ENCODE results near the gene HS1BP3. TPM values are rescaled to one million over a fixed set of nuclear protein-coding genes. Genes with fewer than 3 reads are reported as not detected.

Gene HS1BP3
- total and polyA plus RNA-seq, 9 of the 15 experiments (the other 6 are each of a cell fraction or from before 2014, with no cell fraction given) = 0.41 to 8.3 (median 5.9) TPM

- TF ChIP-seq GTF3C2 (IDR thresholded peaks at IDR 0.05; ENCODE audit: borderline replicate concordance, extremely low read depth, insufficient read length) = no peak
- TF ChIP-seq RNF2 (IDR thresholded peaks at IDR 0.05) = peak; percentile 66; the same call in 1 of the 2 replicates
- TF ChIP-seq CEBPZ (IDR thresholded peaks at IDR 0.05; ENCODE audit: borderline replicate concordance, low read depth, low read length) = no peak
- peak; percentile 93 for TF ChIP-seq ATF2 (CRISPR knock-in tag; IDR thresholded peaks at IDR 0.05)
- peak; percentile 21; the same call in 1 of the 2 replicates for TF ChIP-seq ZBTB2 (IDR thresholded peaks at IDR 0.05)
- TF ChIP-seq SRSF7 (optimal IDR thresholded peaks at IDR 0.05; ENCODE audit: low read depth, low read length) = no peak
- 0 out of 2 replicates have a peak, but pooled peaks have one; percentile 29 for TF ChIP-seq TOE1 (IDR thresholded peaks at IDR 0.05; ENCODE audit: borderline replicate concordance)
- TF ChIP-seq TOE1 (CRISPR knock-in tag; IDR thresholded peaks at IDR 0.05; ENCODE audit: borderline replicate concordance, low read depth) = 0 out of 2 replicates have a peak, but pooled peaks have one; percentile 85
- TF ChIP-seq KAT7 (CRISPR knock-in tag; IDR thresholded peaks at IDR 0.05; ENCODE audit: borderline replicate concordance) = no peak
- 0 out of 2 replicates have a peak, but pooled peaks have one; percentile 31 for TF ChIP-seq STAT6 (CRISPR knock-in tag; IDR thresholded peaks at IDR 0.05)
- TF ChIP-seq MTF1 (CRISPR knock-in tag; IDR thresholded peaks at IDR 0.05; ENCODE audit: borderline replicate concordance) = no peak
Measured at GRCh38 chr2:20578895-20579825, 71.7 kb downstream of the HS1BP3 start (continued).
